SH-SY5Y (cell line): Measurements from ENCODE around the gene TRRAP.

ENCODE experiments used
- GATA2 ChIP-seq: IDR thresholded peaks from 2 replicates; pipeline ENCODE4 v1.6.1; 2011; ENCODE audit warnings: mild to moderate bottlenecking, low read depth, low read length
- GATA3 ChIP-seq: IDR thresholded peaks from 2 replicates; pipeline ENCODE4 v1.6.1; 2011; ENCODE audit warnings: low read depth, mild to moderate bottlenecking, low read length, moderate library complexity

DNA sequence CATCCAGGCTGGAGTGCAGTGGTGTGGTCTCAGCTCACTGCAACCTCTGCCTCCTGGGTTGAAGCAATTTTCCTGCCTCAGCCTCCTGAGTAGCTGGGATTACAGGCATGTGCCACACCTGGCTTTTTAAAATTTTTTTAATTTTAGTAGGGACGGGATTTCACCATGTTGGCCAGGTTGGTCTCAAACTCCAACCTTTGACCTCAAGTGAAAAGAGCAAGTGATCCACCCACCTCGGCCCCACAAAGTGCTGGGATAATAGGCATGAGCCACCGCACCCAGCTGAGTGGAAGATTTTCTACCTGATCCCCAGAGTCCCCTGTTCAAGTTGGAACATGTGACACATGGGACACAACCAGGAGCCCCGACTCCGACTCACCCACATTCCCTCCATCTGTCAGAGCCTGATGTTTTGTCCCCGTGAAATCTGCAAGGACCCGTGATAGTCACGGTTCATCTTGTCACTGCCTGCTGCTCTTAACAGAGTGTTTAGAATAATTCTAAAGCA, 161.1 kb downstream of the TRRAP start:
- TF ChIP-seq GATA3: no peak
- no peak for TF ChIP-seq GATA2
